ACHN (cell line): ENCODE data around the gene BCAS3.
"Not testable (repeated sequence)": the region's sequence is repeated elsewhere in the genome, so short reads cannot be mapped to it uniquely, and the experiment has no call there.

ENCODE experiments used
- DNase-seq: peaks from one replicate; pipeline ENCODE4 v3.0.0-alpha.2; 2015
- in situ Hi-C: cut with HindIII; loops from 2 replicates; pipeline ENCODE4 v1.10.0; 2017; ENCODE audit warnings: low sequenced_read_pairs, low pct_ligation_motif_present, low pct_unique_long_range_greater_than_20kb

The BCAS3 gene

GRCh38 chr17:61353615-61354014 is 676.0 kb downstream of the BCAS3 start:
- no peak for DNase-seq
- in situ Hi-C loops = no loop called here

- in situ Hi-C loops = no loop called here
- DNase-seq = no peak
These were observed 677.5 kb downstream of the BCAS3 start for GRCh38 chr17:61354895-61355874.

- in situ Hi-C loops, DNase-seq: not testable (repeated sequence)
These were observed 679.4 kb downstream of the BCAS3 start for GRCh38 chr17:61357061-61357460.

- in situ Hi-C loops, DNase-seq: not testable (repeated sequence)
These were observed 681.9 kb downstream of the BCAS3 start for GRCh38 chr17:61359513-61359912.

- in situ Hi-C loops = no loop called here
- DNase-seq = no peak
These were observed 682.8 kb downstream of the BCAS3 start for GRCh38 chr17:61360318-61360943.

- in situ Hi-C loops = no loop called here
These were observed 683.4 kb downstream of the BCAS3 start for GRCh38 chr17:61361084-61361483.

GRCh38 chr17:61362396-61362795 is 684.7 kb downstream of the BCAS3 start:
- no peak for DNase-seq

More at GRCh38 chr17:61361084-61361483, 683.4 kb downstream of the BCAS3 start:
- DNase-seq = peak; percentile 16

GRCh38 chr17:61362852-61363600 is 685.4 kb downstream of the BCAS3 start:
- in situ Hi-C loops = no loop called here
- DNase-seq = no peak

More at GRCh38 chr17:61362396-61362795, 684.7 kb downstream of the BCAS3 start:
- in situ Hi-C loops = no loop called here

- no peak for DNase-seq
- in situ Hi-C loops = no loop called here
These were observed 686.2 kb downstream of the BCAS3 start for GRCh38 chr17:61363601-61364462.

- DNase-seq = no peak
- in situ Hi-C loops = no loop called here
These were observed 686.8 kb downstream of the BCAS3 start for GRCh38 chr17:61364463-61364846.

GRCh38 chr17:61366076-61366714 is 688.5 kb downstream of the BCAS3 start:
- in situ Hi-C loops = no loop called here

GRCh38 chr17:61366715-61367413 is 689.2 kb downstream of the BCAS3 start:
- no peak for DNase-seq
- in situ Hi-C loops = no loop called here

More at GRCh38 chr17:61366076-61366714, 688.5 kb downstream of the BCAS3 start:
- no peak for DNase-seq

GRCh38 chr17:61368049-61368831 is 690.6 kb downstream of the BCAS3 start:
- in situ Hi-C loops = no loop called here
- DNase-seq = no peak

- no peak for DNase-seq
- in situ Hi-C loops = no loop called here
These were observed 691.3 kb downstream of the BCAS3 start for GRCh38 chr17:61368832-61369450.

GRCh38 chr17:61369751-61370150 is 692.1 kb downstream of the BCAS3 start:
- DNase-seq = no peak
- in situ Hi-C loops = no loop called here

- DNase-seq = no peak
- in situ Hi-C loops = no loop called here
These were observed 693.5 kb downstream of the BCAS3 start for GRCh38 chr17:61371179-61371578.
